Panc1 (cell line): Measurements from ENCODE around the gene AFF4. TPM values are rescaled to one million over a fixed set of nuclear protein-coding genes. Genes with fewer than 3 reads are reported as not detected.
A peak's percentile ranks its signal among the peaks of the same experiment; 100 is the strongest.

Experiments used
- ATAC-seq: fragments of 200-7000 bp; cut with Tn5 transposase; 2 replicates; pipeline ENCODE4 v1.9.1; 2020; ENCODE audit warnings: mild to moderate bottlenecking, moderate library complexity
- BruUV-seq: library from RNA; stranded (reverse); fragments of 400-500 nt; replicated peaks from 2 replicates; lab custom pipeline; 2021; lab: Mats Ljungman, UMichigan
- CTCF ChIA-PET: fragments of 300-600 bp; sonication (Branson Sonifier 250); formaldehyde crosslinking; loops from one replicate; lab custom pipeline; 2022; ENCODE audit warnings: antibody characterized with exemption; lab: Charles Lee
- POLR2A ChIA-PET: fragments of 300-600 bp; sonication (Branson Sonifier 250); formaldehyde crosslinking; loops from one replicate; lab custom pipeline; 2022; ENCODE audit warnings: antibody characterized with exemption; lab: Charles Lee
- DNase-seq: peaks from one replicate; pipeline ENCODE4 v3.0.0-alpha.2; 2010; ENCODE audit warnings: low read depth, low spot score
- H3K27ac ChIP-seq: 2 replicates; pipeline ENCODE4 v1.5.1; 2011; ENCODE audit warnings: mild to moderate bottlenecking, low read length, inconsistent platforms
- H3K27me3 ChIP-seq: fragments of 200-500 bp; sonication (Bioruptor generic); 2 replicates; pipeline ENCODE4 v1.6.0; 2014; ENCODE audit warnings: low read length, inconsistent platforms; ENCODE audit not compliant: control insufficient read depth, insufficient read depth
- H3K36me3 ChIP-seq: fragments of 200-500 bp; sonication (Bioruptor generic); 2 replicates; pipeline ENCODE4 v1.5.1; 2014; ENCODE audit warnings: inconsistent platforms, mild to moderate bottlenecking, low read length, moderate library complexity; ENCODE audit not compliant: control insufficient read depth, insufficient read depth
- H3K4me1 ChIP-seq: 2 replicates; pipeline ENCODE4 v1.5.1; 2011; ENCODE audit warnings: inconsistent platforms, mild to moderate bottlenecking, low read length, moderate library complexity; ENCODE audit not compliant: control insufficient read depth, insufficient read depth
- H3K4me3 ChIP-seq, 2 experiments: 2 replicates each; pipeline ENCODE4 v1.5.1; 2011 to 2012; ENCODE audit warnings: low read depth in 2 of 2, low read length in 2 of 2, mild to moderate bottlenecking in 2 of 2, inconsistent platforms in 1 of 2, moderate library complexity in 1 of 2
- H3K9me3 ChIP-seq: fragments of 200-500 bp; sonication (Bioruptor generic); 2 replicates; pipeline ENCODE4 v1.5.1; 2014; ENCODE audit warnings: low read depth, mild to moderate bottlenecking, inconsistent platforms, low read length, moderate library complexity; ENCODE audit not compliant: control insufficient read depth, insufficient read depth
- POLR2AphosphoS5 ChIP-seq: IDR thresholded peaks from 2 replicates; pipeline ENCODE4 v1.6.1; 2012; ENCODE audit warnings: mild to moderate bottlenecking, low read depth, low read length, moderate library complexity
- SIN3A ChIP-seq: IDR thresholded peaks from 2 replicates; pipeline ENCODE4 v1.6.1; 2012; ENCODE audit warnings: low read depth, mild to moderate bottlenecking, low read length, moderate library complexity, borderline replicate concordance; ENCODE audit not compliant: insufficient read depth
- TCF7L2 ChIP-seq: IDR thresholded peaks from 2 replicates; pipeline ENCODE4 v1.6.1; 2011; ENCODE audit warnings: mild to moderate bottlenecking, low read depth, low read length, inconsistent platforms
- in situ Hi-C: cut with HindIII; loops from 2 replicates; pipeline ENCODE4 v1.10.0; 2016; ENCODE audit warnings: low sequenced_read_pairs, low pct_unique_long_range_greater_than_20kb
- intact Hi-C: fragments of 100-400 bp; cut with micrococcal nuclease; formaldehyde crosslinking; loops from one replicate; pipeline ENCODE4 v1.10.0; 2022; ENCODE audit not compliant: unreplicated experiment
- total RNA-seq: library from RNA; stranded (reverse); gene quantifications from one replicate; pipeline ENCODE4 v1.2.1, GENCODE V29; 2021; ENCODE audit not compliant: unreplicated experiment
- TF ChIP-seq, protein P1 (sequence below): fragments of 450-650 bp; IDR thresholded peaks from 2 replicates; pipeline ENCODE4 v1.5.1; 2017; ENCODE audit warnings: mild to moderate bottlenecking
- TF ChIP-seq, protein P2 (sequence below), 2 experiments: IDR thresholded peaks; 2 replicates each; pipeline ENCODE4 v1.6.1; 2011 to 2012; ENCODE audit warnings: low read depth in 2 of 2, control low read depth in 1 of 2, low read length in 1 of 2, mild to moderate bottlenecking in 1 of 2, moderate library complexity in 1 of 2; ENCODE audit not compliant: insufficient read depth in 1 of 2

The AFF4 gene
- total RNA-seq, 1 experiment from 2014 or later, result 78.3 TPM

DNA sequence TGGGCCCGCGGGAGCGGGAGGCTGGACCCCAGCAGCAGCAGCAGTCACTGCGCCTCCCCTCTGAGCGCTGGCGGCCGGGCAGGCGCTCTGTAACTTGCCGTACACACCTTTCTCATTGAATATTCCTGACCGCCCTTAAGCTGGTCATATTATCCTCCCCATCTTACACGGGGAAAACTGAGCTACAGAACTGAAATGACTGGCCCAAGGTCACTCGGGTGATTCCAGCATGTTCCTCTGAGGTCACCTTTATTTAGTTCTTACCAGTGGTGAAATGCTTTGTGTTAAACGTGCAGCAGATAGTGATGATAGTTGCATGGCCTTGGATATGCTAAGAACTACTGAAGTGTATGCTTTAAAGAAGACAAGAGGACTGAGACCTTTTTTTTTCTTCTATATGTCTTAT, 96.4 kb downstream of the AFF4 start:
- Histone ChIP-seq H3K27ac (peak overlapping the region; percentile 94), H3K9me3 (no peaks in the 10 kb centered on the region), H3K27me3 (no peaks in the 10 kb centered on the region), H3K4me3 (peak overlapping the region; percentile 82 to 95), H3K4me1 (peaks cover 17% of the 10 kb centered on the region), H3K36me3 (peaks cover 12% of the 10 kb centered on the region)
- TF ChIP-seq, protein P1, sequence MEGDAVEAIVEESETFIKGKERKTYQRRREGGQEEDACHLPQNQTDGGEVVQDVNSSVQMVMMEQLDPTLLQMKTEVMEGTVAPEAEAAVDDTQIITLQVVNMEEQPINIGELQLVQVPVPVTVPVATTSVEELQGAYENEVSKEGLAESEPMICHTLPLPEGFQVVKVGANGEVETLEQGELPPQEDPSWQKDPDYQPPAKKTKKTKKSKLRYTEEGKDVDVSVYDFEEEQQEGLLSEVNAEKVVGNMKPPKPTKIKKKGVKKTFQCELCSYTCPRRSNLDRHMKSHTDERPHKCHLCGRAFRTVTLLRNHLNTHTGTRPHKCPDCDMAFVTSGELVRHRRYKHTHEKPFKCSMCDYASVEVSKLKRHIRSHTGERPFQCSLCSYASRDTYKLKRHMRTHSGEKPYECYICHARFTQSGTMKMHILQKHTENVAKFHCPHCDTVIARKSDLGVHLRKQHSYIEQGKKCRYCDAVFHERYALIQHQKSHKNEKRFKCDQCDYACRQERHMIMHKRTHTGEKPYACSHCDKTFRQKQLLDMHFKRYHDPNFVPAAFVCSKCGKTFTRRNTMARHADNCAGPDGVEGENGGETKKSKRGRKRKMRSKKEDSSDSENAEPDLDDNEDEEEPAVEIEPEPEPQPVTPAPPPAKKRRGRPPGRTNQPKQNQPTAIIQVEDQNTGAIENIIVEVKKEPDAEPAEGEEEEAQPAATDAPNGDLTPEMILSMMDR, result no peak
- no peak for TF ChIP-seq TCF7L2
- TF ChIP-seq, protein P2, sequence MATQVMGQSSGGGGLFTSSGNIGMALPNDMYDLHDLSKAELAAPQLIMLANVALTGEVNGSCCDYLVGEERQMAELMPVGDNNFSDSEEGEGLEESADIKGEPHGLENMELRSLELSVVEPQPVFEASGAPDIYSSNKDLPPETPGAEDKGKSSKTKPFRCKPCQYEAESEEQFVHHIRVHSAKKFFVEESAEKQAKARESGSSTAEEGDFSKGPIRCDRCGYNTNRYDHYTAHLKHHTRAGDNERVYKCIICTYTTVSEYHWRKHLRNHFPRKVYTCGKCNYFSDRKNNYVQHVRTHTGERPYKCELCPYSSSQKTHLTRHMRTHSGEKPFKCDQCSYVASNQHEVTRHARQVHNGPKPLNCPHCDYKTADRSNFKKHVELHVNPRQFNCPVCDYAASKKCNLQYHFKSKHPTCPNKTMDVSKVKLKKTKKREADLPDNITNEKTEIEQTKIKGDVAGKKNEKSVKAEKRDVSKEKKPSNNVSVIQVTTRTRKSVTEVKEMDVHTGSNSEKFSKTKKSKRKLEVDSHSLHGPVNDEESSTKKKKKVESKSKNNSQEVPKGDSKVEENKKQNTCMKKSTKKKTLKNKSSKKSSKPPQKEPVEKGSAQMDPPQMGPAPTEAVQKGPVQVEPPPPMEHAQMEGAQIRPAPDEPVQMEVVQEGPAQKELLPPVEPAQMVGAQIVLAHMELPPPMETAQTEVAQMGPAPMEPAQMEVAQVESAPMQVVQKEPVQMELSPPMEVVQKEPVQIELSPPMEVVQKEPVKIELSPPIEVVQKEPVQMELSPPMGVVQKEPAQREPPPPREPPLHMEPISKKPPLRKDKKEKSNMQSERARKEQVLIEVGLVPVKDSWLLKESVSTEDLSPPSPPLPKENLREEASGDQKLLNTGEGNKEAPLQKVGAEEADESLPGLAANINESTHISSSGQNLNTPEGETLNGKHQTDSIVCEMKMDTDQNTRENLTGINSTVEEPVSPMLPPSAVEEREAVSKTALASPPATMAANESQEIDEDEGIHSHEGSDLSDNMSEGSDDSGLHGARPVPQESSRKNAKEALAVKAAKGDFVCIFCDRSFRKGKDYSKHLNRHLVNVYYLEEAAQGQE (IDR thresholded peaks at IDR 0.05; ENCODE audit: insufficient read depth in 1 of 2, low read depth in 2 of 2, low read length in 1 of 2), result no peak
- no TSS peak for BruUV-seq
- ATAC-seq, result peak; percentile 25
- ChIA-PET POLR2A (interaction anchor here (1.1 kb wide), 1 partner anchor 10 kb away, joined by 3 read pairs; no protein-coding TSS in a partner anchor), CTCF (interaction anchor here (0.6 to 0.7 kb wide), 2 partner anchors 27 to 366 kb away, joined by 3 read pairs; no protein-coding TSS in a partner anchor)
- in situ Hi-C loops, result no loop called here
- intact Hi-C loops, result no loop called here
- no peak for DNase-seq

DNA sequence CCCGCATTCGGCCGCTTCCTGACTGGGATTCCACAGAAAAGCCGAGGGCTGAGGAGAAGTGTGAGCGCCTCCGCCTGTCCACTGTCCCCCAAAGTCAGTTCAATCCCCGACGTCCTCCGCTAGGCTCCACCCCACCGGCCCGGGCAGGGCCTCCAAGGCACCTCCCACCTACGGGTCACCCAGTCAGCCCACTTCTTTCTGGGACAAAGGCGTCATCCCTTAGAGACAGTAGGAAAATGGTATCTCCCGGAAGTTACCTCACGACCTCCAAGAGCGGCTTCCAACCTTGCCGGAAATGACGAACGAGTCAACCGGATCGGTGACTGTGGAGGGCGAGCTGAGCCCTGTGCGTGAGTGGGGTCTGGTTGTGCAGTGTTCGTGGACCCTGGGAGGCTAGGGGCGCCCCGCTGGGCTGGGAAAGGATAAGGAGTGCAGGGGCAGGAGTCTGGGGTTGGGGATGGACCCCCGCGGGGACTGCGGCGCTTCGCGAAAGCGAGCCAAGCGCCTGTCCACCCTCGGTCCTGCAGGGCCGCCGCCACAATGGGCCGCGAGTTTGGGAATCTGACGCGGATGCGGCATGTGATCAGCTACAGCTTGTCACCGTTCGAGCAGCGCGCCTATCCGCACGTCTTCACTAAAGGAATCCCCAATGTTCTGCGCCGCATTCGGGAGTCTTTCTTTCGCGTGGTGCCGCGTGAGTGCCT, 96.9 kb downstream of the AFF4 start, which contains the start of the genes GDF9 and UQCRQ:
Gene GDF9, minus strand, starts transcription at position 128 of the 704 bp plus-strand sequence. CDS start 1,936 bp downstream, outside the sequence.
Gene UQCRQ, plus strand, starts transcription at position 301 of the 704 bp plus-strand sequence. Its CDS starts 240 bp downstream, at position 541.
- ChIA-PET POLR2A (interaction anchor here (0.6 to 1.1 kb wide), 2 partner anchors 9 to 95 kb away, joined by 3 to 4 read pairs; no protein-coding TSS in a partner anchor), CTCF (interaction anchor here (0.5 to 0.7 kb wide), 3 partner anchors 27 to 366 kb away, joined by 3 read pairs; no protein-coding TSS in a partner anchor)
- peak within 1 kb of the TSS; percentile 94 for H3K27ac ChIP-seq

More for the DNA sequence above, 96.9 kb downstream of the AFF4 start, which contains the start of the genes GDF9 and UQCRQ:
- Histone ChIP-seq H3K4me3 (peak within 1 kb of the TSS; percentile 82 to 95), H3K4me1 (peaks cover 17% of the 10 kb centered on the region), H3K27me3 (no peaks in the 10 kb centered on the region), H3K9me3 (no peaks in the 10 kb centered on the region), H3K36me3 (peaks cover 12% of the 10 kb centered on the region)
- peak; percentile 88; the same call in 1 of the 2 replicates for TF ChIP-seq SIN3A
- no peak for TF ChIP-seq TCF7L2
- TF ChIP-seq, protein P2 (IDR thresholded peaks at IDR 0.05; ENCODE audit: insufficient read depth in 1 of 2, low read depth in 2 of 2, low read length in 1 of 2), result 0 out of 4 replicates have a peak, but pooled peaks of 1 of the 2 experiments have one; percentile 20
- TF ChIP-seq POLR2AphosphoS5, result peak; percentile 96
- TF ChIP-seq, protein P1, result peak; percentile 37
- ATAC-seq (peak; percentile 99), DNase-seq (peak; percentile 98)
- no TSS peak for BruUV-seq
- in situ Hi-C loops (no loop called here), intact Hi-C loops (no loop called here)
